HEK293T (cell line): ENCODE data around the gene SIRPA.

Experiments
- BHLHE40 ChIP-seq: fragments of 450-650 bp; IDR thresholded peaks from 2 replicates; pipeline ENCODE4 v1.6.1; 2016; ENCODE audit warnings: mild to moderate bottlenecking, moderate library complexity, borderline replicate concordance
- FOXA1 ChIP-seq: fragments of 450-650 bp; IDR thresholded peaks from 2 replicates; pipeline ENCODE4 v1.6.1; 2016; ENCODE audit warnings: mild to moderate bottlenecking
- FOXK2 ChIP-seq: fragments of 450-650 bp; IDR thresholded peaks from 2 replicates; pipeline ENCODE4 v1.6.1; 2016; ENCODE audit warnings: mild to moderate bottlenecking
- HDGF ChIP-seq: fragments of 450-650 bp; IDR thresholded peaks from 2 replicates; pipeline ENCODE4 v1.6.1; 2017; ENCODE audit warnings: antibody characterized with exemption, borderline replicate concordance
- L3MBTL2 ChIP-seq: fragments of 450-650 bp; conservative IDR thresholded peaks from 2 replicates; pipeline ENCODE4 v1.6.1; 2016; ENCODE audit warnings: mild to moderate bottlenecking
- PKNOX1 ChIP-seq: fragments of 450-650 bp; IDR thresholded peaks from 2 replicates; pipeline ENCODE4 v1.6.1; 2016
- SP1 ChIP-seq: fragments of 450-650 bp; IDR thresholded peaks from 2 replicates; pipeline ENCODE4 v1.6.1; 2017
- SUZ12 ChIP-seq: fragments of 450-650 bp; IDR thresholded peaks from 2 replicates; pipeline ENCODE4 v1.6.1; 2016; ENCODE audit warnings: mild to moderate bottlenecking
- TARDBP ChIP-seq: fragments of 450-650 bp; IDR thresholded peaks from 2 replicates; pipeline ENCODE4 v1.6.1; 2016

GRCh38 chr20:1876217-1876921 is 18.8 kb upstream of the SIRPA start:
- TF ChIP-seq SP1 (no peak), FOXK2 (no peak), SUZ12 (no peak), PKNOX1 (no peak), TARDBP (no peak), L3MBTL2 (no peak), HDGF (no peak), BHLHE40 (no peak), FOXA1 (no peak)
